Neural cell (in vitro differentiated cells): Measurements from ENCODE around the gene PKN1. TPM values are rescaled to one million over a fixed set of nuclear protein-coding genes. Genes with fewer than 3 reads are reported as not detected.

ENCODE experiments used
- H2AFZ ChIP-seq: fragments of 200-600, 300-800 bp; sonication (generic), shearing (Covaris generic); 2 replicates; pipeline ENCODE4 v1.6.0; 2014; ENCODE audit warnings: low read depth, mild to moderate bottlenecking, antibody characterized with exemption, low read length, moderate library complexity
- H3F3A ChIP-seq: fragments of 200-600 bp; shearing (Covaris generic); 2 replicates; pipeline ENCODE4 v1.6.1; 2016; ENCODE audit warnings: mild to moderate bottlenecking, moderate library complexity, mixed read lengths, antibody characterized with exemption, low read length; ENCODE audit not compliant: insufficient read depth, poor library complexity, severe bottlenecking
- H3K27ac ChIP-seq: fragments of 200-600, 300-800 bp; sonication (generic), shearing (Covaris generic); 2 replicates; pipeline ENCODE4 v1.5.1; 2014; ENCODE audit warnings: mild to moderate bottlenecking, low read length, moderate library complexity
- H3K27me3 ChIP-seq: fragments of 300-800, 200-600 bp; sonication (generic), shearing (Covaris generic); 2 replicates; pipeline ENCODE4 v1.6.0; 2014; ENCODE audit warnings: mild to moderate bottlenecking, low read depth, low read length, moderate library complexity; ENCODE audit not compliant: insufficient read depth
- H3K36me3 ChIP-seq: fragments of 300-800, 200-600 bp; sonication (generic), shearing (Covaris generic); 2 replicates; pipeline ENCODE4 v1.5.1; 2014; ENCODE audit warnings: mild to moderate bottlenecking, antibody characterized with exemption, low read length, moderate library complexity; ENCODE audit not compliant: insufficient read depth
- H3K4me2 ChIP-seq: fragments of 300-800, 200-600 bp; sonication (generic), shearing (Covaris generic); 2 replicates; pipeline ENCODE4 v1.6.0; 2014; ENCODE audit warnings: mild to moderate bottlenecking, low read length
- H3K4me3 ChIP-seq: fragments of 300-800, 200-600 bp; sonication (generic), shearing (Covaris generic); 2 replicates; pipeline ENCODE4 v1.5.1; 2014; ENCODE audit warnings: mild to moderate bottlenecking, low read length, moderate library complexity
- H3K79me2 ChIP-seq: fragments of 200-600 bp; shearing (Covaris generic); replicated peaks from 2 replicates; pipeline ENCODE4 v1.6.0; 2014; ENCODE audit warnings: mild to moderate bottlenecking, low read length, moderate library complexity; ENCODE audit not compliant: insufficient read depth
- H3K9ac ChIP-seq: fragments of 300-800, 200-600 bp; sonication (generic), shearing (Covaris generic); 2 replicates; pipeline ENCODE4 v1.6.1; 2016; ENCODE audit warnings: mild to moderate bottlenecking, low read length, mixed read lengths
- H3K9me2 ChIP-seq: fragments of 200-600 bp; shearing (Covaris generic); 2 replicates; pipeline ENCODE4 v1.6.1; 2016; ENCODE audit warnings: mild to moderate bottlenecking, low read length, mixed read lengths; ENCODE audit not compliant: insufficient read depth
- H3K9me3 ChIP-seq: fragments of 200-600, 300-800 bp; sonication (generic), shearing (Covaris generic); 2 replicates; pipeline ENCODE4 v1.6.1; 2016; ENCODE audit warnings: mild to moderate bottlenecking, mixed run types, low read length, moderate library complexity, mixed read lengths
- H4K20me1 ChIP-seq: fragments of 200-600 bp; shearing (Covaris generic); 2 replicates; pipeline ENCODE4 v1.6.1; 2016; ENCODE audit warnings: mild to moderate bottlenecking, mixed run types; ENCODE audit not compliant: insufficient read depth
- EP300 ChIP-seq: fragments of 450-650 bp; conservative IDR thresholded peaks from 2 replicates; pipeline ENCODE4 v1.6.1; 2014; ENCODE audit warnings: antibody characterized with exemption, mild to moderate bottlenecking, moderate library complexity; ENCODE audit not compliant: poor library complexity, severe bottlenecking
- EZH2 ChIP-seq: fragments of 200-600, 300-800 bp; shearing (Covaris generic), sonication (generic); IDR thresholded peaks from 2 replicates; pipeline ENCODE4 v1.6.1; 2014; ENCODE audit warnings: antibody characterized with exemption, low read length, borderline replicate concordance, mild to moderate bottlenecking; ENCODE audit not compliant: insufficient read depth, poor library complexity, severe bottlenecking
- MXI1 ChIP-seq: fragments of 450-650 bp; conservative IDR thresholded peaks from 2 replicates; pipeline ENCODE4 v1.6.1; 2014; ENCODE audit warnings: antibody characterized with exemption, mild to moderate bottlenecking; ENCODE audit not compliant: poor library complexity, severe bottlenecking
- POLR2AphosphoS5 ChIP-seq: IDR thresholded peaks from 2 replicates; pipeline ENCODE4 v1.6.1; 2012
- RAD21 ChIP-seq: fragments of 450-650 bp; conservative IDR thresholded peaks from 2 replicates; pipeline ENCODE4 v1.6.1; 2014; ENCODE audit warnings: antibody characterized with exemption, mild to moderate bottlenecking, moderate library complexity
- SMC3 ChIP-seq: fragments of 450-650 bp; conservative IDR thresholded peaks from 2 replicates; pipeline ENCODE4 v1.6.1; 2014; ENCODE audit warnings: antibody characterized with exemption, mild to moderate bottlenecking, moderate library complexity; ENCODE audit not compliant: poor library complexity
- TAF1 ChIP-seq: IDR thresholded peaks from 2 replicates; pipeline ENCODE4 v1.6.1; 2012; ENCODE audit warnings: low read depth
- polyA plus RNA-seq: library from polyadenylated mRNA; depleted of rRNA; stranded (reverse); fragments of >200 nt; gene quantifications from 2 replicates; pipeline ENCODE4 v1.2.3, GENCODE V29; 2014
- TF ChIP-seq, protein P1 (sequence below): fragments of 450-650 bp; IDR thresholded peaks from 2 replicates; pipeline ENCODE4 v1.5.1; 2014; ENCODE audit warnings: antibody characterized with exemption, mild to moderate bottlenecking, moderate library complexity; ENCODE audit not compliant: poor library complexity, severe bottlenecking
- TF ChIP-seq, protein P2 (sequence below): IDR thresholded peaks from 2 replicates; pipeline ENCODE4 v1.6.1; 2012; ENCODE audit warnings: borderline replicate concordance

The PKN1 gene
- polyA plus RNA-seq, 1 donor from 2014 or later: 64.4 TPM

DNA sequence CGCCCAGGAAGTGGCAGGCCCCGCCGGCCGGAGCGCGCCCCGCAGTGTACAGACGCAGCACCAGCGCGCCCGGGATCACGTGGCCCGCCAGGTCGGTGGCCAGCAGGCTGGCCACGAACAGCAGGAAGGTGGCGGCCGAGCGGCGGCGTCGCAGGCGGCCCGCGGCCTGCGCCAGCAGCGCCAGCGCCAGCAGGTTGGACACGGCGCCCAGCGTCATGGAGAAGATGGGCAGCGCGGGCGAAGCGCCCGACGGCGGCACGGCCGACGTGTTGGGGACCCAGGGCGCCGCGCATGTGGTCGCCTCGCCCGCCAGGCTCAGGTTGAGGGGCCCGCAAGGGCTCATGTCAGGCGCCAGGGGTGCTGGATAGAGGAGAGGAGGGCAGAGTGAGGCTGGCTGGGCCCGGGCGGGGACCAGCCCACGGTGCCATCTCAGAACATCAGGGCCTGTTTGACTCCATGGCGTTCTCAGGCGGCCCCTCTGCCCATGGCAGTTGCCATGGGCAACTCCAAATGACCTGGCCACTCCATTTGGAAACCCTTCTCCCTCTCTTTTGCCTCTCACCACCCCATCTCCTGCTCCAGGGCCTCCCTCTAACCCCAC, 41.0 kb downstream of the PKN1 start:
- H3K27ac ChIP-seq: no peak overlapping the region
- H3K36me3 ChIP-seq: no peaks in the 10 kb centered on the region
- H3K27me3 ChIP-seq: no peaks in the 10 kb centered on the region
- TF ChIP-seq TAF1: no peak
- TF ChIP-seq, protein P1, sequence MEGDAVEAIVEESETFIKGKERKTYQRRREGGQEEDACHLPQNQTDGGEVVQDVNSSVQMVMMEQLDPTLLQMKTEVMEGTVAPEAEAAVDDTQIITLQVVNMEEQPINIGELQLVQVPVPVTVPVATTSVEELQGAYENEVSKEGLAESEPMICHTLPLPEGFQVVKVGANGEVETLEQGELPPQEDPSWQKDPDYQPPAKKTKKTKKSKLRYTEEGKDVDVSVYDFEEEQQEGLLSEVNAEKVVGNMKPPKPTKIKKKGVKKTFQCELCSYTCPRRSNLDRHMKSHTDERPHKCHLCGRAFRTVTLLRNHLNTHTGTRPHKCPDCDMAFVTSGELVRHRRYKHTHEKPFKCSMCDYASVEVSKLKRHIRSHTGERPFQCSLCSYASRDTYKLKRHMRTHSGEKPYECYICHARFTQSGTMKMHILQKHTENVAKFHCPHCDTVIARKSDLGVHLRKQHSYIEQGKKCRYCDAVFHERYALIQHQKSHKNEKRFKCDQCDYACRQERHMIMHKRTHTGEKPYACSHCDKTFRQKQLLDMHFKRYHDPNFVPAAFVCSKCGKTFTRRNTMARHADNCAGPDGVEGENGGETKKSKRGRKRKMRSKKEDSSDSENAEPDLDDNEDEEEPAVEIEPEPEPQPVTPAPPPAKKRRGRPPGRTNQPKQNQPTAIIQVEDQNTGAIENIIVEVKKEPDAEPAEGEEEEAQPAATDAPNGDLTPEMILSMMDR: no peak
- no peak for TF ChIP-seq SMC3
- TF ChIP-seq, protein P2, sequence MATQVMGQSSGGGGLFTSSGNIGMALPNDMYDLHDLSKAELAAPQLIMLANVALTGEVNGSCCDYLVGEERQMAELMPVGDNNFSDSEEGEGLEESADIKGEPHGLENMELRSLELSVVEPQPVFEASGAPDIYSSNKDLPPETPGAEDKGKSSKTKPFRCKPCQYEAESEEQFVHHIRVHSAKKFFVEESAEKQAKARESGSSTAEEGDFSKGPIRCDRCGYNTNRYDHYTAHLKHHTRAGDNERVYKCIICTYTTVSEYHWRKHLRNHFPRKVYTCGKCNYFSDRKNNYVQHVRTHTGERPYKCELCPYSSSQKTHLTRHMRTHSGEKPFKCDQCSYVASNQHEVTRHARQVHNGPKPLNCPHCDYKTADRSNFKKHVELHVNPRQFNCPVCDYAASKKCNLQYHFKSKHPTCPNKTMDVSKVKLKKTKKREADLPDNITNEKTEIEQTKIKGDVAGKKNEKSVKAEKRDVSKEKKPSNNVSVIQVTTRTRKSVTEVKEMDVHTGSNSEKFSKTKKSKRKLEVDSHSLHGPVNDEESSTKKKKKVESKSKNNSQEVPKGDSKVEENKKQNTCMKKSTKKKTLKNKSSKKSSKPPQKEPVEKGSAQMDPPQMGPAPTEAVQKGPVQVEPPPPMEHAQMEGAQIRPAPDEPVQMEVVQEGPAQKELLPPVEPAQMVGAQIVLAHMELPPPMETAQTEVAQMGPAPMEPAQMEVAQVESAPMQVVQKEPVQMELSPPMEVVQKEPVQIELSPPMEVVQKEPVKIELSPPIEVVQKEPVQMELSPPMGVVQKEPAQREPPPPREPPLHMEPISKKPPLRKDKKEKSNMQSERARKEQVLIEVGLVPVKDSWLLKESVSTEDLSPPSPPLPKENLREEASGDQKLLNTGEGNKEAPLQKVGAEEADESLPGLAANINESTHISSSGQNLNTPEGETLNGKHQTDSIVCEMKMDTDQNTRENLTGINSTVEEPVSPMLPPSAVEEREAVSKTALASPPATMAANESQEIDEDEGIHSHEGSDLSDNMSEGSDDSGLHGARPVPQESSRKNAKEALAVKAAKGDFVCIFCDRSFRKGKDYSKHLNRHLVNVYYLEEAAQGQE: no peak
- no peak for TF ChIP-seq EP300
- TF ChIP-seq RAD21: no peak
- TF ChIP-seq POLR2AphosphoS5: no peak
- TF ChIP-seq MXI1: no peak
- TF ChIP-seq EZH2: no peak
- no peaks in the 10 kb centered on the region for H3K9me2 ChIP-seq
- no peak overlapping the region for H3K4me3 ChIP-seq
- no peak overlapping the region for H2AFZ ChIP-seq
- no peak overlapping the region for H3K4me2 ChIP-seq
- no peaks in the 10 kb centered on the region for H3K79me2 ChIP-seq
- H3K9me3 ChIP-seq: no peaks in the 10 kb centered on the region
- no peaks in the 10 kb centered on the region for H4K20me1 ChIP-seq
- no peak overlapping the region for H3K9ac ChIP-seq
- H3F3A ChIP-seq: no peaks in the 10 kb centered on the region

DNA sequence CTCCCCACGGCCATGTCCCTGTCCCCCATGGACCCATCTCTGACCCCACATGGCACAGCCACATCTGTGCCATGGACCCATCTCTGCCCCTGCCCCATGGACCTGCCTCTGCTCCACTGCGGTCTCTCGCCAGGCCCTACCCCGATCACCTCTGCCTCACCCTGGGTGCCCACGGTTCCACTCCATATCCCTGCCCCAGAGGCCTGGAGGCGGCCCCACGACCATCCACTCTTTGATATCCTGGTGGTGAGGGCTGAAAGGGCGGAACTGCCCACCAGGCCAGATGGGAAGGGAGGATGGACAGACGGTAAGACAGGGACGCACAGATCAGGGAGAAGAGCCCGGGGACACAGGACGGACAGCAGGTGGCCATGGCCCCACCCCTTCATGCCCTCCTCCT, 41.7 kb downstream of the PKN1 start:
- no peak overlapping the region for H2AFZ ChIP-seq
- no peak overlapping the region for H3K27ac ChIP-seq
- H4K20me1 ChIP-seq: no peaks in the 10 kb centered on the region
- no peaks in the 10 kb centered on the region for H3F3A ChIP-seq
- no peaks in the 10 kb centered on the region for H3K9me2 ChIP-seq
- no peaks in the 10 kb centered on the region for H3K36me3 ChIP-seq
- no peaks in the 10 kb centered on the region for H3K79me2 ChIP-seq
- H3K9ac ChIP-seq: no peak overlapping the region
- TF ChIP-seq RAD21 (no peak), EP300 (no peak), SMC3 (no peak), POLR2AphosphoS5 (no peak), TAF1 (no peak)
- TF ChIP-seq, protein P2: no peak
- H3K9me3 ChIP-seq: no peaks in the 10 kb centered on the region
- H3K4me2 ChIP-seq: no peak overlapping the region
- no peaks in the 10 kb centered on the region for H3K27me3 ChIP-seq
- H3K4me3 ChIP-seq: no peak overlapping the region
